NCI-H82 treated with DMSO at 0.1 percent for 48 hours (cell line): ENCODE measurements around the gene SCTR.

ENCODE experiments used
- DNase-seq: peaks from one replicate; lab custom pipeline; 2025; ENCODE audit not compliant: unreplicated experiment; lab: John Stamatoyannopoulos, UW

The SCTR gene

GRCh38 chr2:119431976-119432850 is 92.1 kb downstream of the SCTR start:
- no peak for DNase-seq

- DNase-seq: peak; percentile 67
Measured at GRCh38 chr2:119431155-119431975, 92.9 kb downstream of the SCTR start, which contains the start of gene TMEM37. TMEM37 (plus strand) TSS chr2:119431854; CDS start chr2:119431904, 50 bp downstream.

- DNase-seq: no peak
Measured at GRCh38 chr2:119430023-119430498, 94.2 kb downstream of the SCTR start.

- DNase-seq: no peak
Measured at GRCh38 chr2:119429225-119429981, 94.9 kb downstream of the SCTR start.

- no peak for DNase-seq
Measured at GRCh38 chr2:119428488-119429224, 95.6 kb downstream of the SCTR start.

GRCh38 chr2:119427756-119428155 is 96.5 kb downstream of the SCTR start:
- no peak for DNase-seq

DNA sequence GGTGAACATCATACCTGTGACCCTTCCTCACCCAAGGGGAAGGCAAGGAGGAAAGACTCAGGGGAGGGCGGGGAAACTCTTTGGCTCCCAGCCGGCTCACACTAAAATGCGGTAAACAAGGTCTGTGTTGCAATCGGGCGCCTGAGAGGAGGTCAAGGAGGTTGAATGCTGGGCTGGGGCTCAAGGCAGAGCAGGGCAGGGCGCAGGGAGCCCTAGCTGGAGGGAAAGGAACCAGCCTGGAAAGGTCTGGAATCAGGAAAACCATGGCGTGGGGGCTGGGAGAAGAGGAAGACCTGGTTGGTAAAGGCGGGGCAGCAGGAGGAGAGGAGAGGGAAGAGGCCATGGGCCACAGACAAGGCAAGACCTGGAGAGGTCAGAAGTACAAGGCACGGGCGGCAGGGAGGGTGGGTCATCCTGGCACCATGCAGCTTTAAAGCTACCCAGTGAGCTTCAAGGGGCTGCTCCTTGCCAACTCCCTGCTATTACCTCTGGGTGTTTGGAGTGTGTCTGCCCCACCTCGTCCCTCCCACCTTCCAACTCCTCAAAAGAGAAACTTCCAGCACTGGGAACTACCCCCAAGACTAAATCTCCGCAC is 97.4 kb downstream of the SCTR start:
- no peak for DNase-seq

DNA sequence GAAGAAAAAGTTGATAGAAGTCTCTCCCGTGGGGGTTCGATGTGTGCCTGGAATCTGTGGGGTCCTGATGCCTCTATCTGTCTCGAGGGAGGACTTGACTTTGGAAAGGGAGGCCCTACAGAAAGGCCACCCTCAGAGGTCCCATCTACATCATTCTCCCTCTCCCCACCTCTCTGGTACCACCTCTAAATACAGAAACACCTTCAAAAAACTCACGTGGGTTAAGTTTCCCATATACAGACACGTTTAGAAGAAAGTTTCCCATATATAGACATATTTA is 97.9 kb downstream of the SCTR start:
- no peak for DNase-seq

DNA sequence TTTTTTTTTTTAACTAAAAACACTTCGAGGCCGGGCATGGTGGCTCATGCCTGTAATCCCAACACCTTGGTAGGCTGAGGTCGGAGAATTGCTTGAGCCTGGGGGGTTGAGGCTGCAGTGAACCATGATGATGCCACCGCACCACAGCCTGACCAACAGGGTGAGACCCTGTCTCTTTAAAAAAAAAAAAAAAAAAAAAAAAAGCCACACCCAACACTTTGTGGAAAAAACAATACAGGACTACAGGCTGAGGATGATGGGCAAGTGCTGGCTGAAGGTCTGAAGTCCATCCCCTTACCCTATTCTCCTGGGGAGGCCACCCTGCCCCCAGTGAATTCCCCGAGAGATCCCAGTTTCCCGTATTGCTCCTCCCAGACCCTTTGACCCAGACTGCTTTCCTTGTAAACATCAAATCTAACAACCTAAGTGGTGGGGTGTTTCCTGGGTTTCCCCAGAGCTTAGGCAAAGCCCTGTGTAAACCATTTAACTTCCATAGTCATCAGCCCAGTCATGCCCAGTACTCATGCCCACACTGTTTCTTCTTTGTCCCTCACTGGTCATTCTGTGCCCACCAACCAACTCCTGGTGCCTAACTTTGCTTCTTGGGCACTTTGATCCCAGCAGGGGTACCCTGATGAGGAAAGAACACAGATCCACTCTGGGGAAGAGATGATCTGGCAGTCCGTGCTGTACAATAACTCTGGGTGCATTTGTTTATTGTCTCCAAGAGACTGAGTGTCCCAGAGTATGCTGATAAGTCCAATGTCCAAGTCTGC is 98.5 kb downstream of the SCTR start:
- DNase-seq: no peak

GRCh38 chr2:119425119-119425405 is 99.2 kb downstream of the SCTR start:
- DNase-seq: no peak

DNA sequence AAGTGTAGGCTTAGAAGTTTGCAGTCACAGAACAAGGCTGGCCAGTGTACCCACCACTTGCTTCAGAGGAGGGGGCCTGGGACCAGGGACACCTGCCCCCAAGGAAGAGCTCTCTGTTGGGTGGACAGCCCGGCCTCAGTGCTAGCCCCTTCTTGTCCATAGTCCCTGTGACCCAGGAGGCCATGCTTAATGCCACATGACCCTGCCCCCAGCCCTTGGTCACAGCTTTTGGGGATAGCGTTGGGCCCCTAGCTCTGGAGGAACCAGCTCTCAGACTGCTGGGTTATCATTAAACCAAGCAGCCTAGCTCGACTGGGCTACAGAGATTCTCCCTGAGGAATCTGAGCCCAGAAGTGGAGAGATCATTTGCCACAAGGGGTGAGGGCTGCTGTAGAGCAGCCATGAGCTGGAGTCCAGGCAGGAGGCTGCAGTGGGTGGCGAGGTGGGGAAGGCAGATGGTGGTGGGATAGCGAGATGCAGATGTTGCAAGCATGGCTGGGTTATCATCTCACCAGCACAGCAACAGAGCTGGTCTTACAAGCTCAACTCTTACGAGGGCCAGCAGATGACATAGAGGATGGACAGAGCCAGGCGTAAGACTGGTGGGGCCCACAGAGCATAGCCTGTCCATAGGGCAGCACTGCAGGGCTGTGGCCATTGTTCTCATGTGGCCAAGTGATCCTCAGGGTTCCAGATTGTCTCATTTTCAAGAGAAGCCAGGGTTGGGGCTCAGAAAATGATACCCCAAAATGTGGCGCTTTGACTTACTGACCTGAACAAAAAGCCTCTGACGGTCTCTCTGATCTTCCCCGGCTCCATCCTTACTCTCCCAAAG is 99.8 kb downstream of the SCTR start:
- DNase-seq: no peak

DNA sequence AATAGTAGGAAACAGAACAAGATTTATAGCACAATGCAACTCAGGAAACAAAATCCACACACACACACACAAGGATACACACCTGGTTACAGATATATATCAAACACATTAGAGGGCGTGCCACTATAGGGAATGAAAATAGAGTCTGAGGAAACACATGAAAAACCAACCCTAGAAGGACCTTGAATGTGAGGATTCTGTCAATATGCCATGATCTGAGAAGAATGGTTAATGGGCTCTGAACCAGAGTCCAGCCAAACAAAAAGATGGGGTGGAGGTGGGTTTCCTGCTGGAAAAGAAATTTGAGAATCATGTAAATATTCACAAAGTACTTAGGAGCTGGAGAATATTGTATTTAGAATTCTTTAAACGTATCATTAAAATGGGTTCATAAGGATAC is 100.5 kb downstream of the SCTR start:
- no peak for DNase-seq

DNA sequence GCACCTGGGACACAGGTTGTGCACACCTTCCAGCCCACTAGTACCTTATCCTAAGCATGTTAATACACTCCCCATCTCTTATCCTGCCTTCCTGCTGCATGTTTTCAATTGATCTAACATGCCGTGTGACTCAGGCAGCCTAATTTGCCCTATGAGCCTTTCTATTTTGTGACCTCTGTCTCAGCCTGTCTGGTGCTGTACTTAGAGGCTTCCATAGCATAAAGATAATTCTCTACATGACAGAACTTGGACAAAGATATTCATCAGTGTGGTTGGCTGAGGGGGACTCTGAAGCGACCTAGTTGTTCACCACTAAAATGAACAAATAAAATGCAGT is 101.2 kb downstream of the SCTR start:
- no peak for DNase-seq

GRCh38 chr2:119422360-119423107 is 101.7 kb downstream of the SCTR start:
- DNase-seq: no peak

GRCh38 chr2:119421741-119422140 is 102.5 kb downstream of the SCTR start:
- DNase-seq: no peak

GRCh38 chr2:119421304-119421703 is 103.0 kb downstream of the SCTR start:
- no peak for DNase-seq

- DNase-seq: no peak
Measured at GRCh38 chr2:119419803-119420508, 104.3 kb downstream of the SCTR start.

DNA sequence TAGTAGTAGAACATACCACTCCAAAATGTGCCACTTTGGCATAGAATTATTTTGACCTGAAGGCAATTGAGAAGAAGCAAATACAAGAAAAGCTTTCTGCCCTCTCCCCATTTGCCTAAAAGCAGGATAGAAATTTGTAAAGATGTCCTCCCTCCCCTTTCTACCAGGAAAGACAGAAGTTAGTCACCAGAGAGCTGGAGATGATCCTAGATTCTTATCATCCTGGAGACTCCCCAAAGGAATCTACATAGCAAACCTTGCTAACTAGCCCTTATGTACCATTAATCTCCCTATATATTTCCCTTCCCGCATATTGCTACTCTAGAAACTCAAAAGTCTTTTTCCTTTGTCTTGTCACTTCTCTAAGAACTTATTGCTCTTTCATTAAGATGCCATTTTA is 105.2 kb downstream of the SCTR start:
- DNase-seq: no peak
